Cerebellar nuclear complex (tissue), 1 donor: ENCODE data around the gene SLC2A13.
"Not testable (repeated sequence)": the region's sequence is repeated elsewhere in the genome, so short reads cannot be mapped to it uniquely, and the experiment has no call there.

Source experiments
- DNase-seq, 2 experiments: peaks; one replicate each; lab custom pipeline; 2025; lab: John Stamatoyannopoulos, UW

The SLC2A13 gene

DNA sequence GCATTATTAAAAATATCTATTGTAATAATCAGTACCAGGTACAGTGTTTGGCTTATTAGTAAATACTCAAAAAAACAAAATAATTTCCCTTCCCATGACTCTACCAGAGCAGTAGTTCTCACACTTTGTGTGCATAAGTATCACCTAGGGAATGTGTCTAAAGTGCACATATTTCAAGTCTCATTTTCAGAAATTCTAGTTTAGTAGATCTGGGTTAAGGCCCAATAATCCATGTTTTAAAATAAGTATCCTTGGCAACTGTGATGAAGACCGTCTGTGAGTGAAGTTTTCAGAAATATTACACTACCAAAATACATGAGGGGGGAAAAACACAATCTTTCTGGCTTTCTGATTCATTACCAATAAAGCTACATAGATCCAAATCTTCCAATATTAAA is 237.6 kb downstream of the SLC2A13 start:
- no peak for DNase-seq

DNA sequence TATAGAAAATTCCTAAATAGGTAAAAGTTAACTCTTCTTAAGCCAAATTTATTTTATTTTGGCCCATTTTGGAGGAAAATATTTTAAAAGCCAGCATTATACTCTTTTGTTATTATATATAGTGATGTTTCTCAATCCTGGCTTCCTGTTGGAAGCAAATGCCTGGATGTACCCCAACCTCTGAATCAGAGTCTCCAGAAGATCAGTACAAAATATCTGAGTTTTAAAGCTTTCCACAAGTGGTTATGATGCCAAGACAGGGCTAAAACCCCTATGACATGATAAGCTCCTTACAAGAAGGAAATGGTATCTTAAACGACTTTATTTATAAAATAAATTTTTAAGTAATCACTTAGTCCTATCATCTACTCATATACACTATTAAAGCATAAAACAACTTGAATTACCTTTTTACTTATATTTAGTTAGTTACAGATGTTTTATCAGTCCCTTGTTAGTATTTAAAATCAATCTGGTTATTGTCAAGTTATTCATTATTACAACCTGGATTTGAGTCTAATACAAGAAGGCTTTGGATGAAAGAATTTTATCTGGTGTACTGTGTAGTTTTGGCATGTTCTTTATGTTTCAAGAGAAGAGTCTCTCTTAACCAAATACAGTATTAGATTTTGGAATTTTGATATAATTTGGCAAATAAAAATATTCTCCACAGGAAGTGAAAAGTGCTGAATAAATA is 238.1 kb downstream of the SLC2A13 start:
- DNase-seq: no peak

DNA sequence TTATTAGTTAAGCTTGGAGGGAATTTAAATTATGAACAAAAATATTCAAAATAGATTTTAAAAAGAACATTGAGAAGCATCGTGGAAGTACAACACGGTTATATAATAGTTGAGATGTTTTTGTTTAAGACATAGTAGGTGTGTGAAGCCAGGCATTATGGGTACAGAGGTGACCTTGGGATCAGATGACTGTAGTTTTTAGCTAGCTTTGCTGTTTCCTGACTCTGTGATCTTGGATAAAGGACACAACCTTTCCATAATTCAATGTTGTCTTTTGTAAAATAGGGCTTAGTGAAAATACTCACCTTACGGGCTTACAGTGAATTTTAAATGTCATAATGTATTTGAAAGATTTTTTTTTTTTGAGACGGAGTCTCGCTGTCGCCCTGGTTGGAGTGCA is 239.7 kb downstream of the SLC2A13 start:
- DNase-seq: no peak

DNA sequence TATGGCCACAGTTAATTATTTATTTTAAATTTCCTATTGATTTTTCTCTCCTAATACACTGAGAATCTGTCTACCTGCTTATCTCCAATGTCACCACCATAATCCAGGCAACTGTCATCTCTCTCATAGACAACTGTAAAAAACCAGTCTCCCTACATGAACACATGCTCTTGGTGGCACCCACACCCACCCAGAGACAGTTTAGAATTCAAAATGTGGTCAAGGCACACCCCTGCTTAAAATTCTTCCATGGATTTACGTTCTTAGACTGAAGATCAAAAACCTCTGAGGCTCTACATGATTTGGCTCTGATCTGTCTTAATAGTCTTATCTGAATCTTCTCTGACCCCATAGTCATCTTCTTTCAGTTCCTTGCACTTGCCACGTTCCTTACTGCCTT is 245.2 kb downstream of the SLC2A13 start:
- no peak for DNase-seq

DNA sequence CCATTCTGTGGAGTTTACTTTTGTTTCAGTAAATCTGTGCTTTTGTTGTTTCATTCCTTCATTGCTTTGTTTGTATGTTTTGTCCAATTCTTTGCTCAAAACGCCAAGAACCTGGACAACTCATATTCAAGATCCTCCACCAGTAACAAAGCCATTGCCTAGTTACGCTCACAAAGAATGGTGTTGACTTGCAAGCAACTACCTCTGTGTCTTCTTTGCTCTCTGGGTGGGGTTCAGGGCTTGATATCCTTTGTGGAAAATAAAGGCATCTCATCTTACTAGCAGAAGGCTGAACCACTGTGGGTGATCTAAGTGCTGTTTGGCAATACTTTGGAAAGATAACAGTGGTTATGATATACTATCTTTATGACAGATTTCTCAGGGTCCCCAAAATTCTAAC is 252.9 kb downstream of the SLC2A13 start:
- no peak for DNase-seq

DNA sequence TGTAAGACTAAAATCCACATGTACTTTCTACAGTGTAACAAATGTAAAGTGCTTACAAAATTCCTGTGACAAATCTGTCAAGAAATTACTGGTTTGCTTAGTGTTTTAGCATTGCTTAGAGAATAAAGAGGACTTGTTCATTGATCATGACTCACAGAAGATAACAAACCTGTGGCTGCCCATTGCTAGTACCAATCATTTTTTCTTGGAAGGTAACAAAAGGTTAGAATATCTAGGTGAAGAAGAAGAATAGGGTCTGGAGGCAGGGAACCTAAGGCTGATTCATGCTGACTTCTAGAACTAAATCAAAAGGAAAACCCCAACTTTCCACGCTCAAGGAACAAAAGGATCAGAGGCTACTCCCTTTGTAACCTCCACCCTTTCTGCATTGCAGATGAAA is 253.5 kb downstream of the SLC2A13 start:
- DNase-seq: no peak

DNA sequence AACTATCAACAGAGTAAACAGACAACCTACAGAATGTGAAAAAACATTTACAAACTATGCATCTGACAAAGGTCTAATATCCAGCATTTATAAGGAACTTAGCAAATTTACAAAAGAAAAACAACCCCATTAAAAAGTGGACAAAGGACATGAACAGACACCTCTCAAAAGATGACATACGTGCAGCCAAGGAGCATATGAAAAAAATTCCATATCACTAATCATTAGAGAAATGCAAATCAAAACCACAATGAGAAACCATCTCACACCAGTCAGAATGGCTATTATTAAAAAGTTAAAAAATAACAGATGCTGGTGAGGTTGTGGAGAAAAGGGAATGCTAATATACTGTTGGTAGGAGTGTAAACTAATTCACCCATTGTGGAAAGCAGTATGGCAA is 257.7 kb downstream of the SLC2A13 start:
- DNase-seq: not testable (repeated sequence)

DNA sequence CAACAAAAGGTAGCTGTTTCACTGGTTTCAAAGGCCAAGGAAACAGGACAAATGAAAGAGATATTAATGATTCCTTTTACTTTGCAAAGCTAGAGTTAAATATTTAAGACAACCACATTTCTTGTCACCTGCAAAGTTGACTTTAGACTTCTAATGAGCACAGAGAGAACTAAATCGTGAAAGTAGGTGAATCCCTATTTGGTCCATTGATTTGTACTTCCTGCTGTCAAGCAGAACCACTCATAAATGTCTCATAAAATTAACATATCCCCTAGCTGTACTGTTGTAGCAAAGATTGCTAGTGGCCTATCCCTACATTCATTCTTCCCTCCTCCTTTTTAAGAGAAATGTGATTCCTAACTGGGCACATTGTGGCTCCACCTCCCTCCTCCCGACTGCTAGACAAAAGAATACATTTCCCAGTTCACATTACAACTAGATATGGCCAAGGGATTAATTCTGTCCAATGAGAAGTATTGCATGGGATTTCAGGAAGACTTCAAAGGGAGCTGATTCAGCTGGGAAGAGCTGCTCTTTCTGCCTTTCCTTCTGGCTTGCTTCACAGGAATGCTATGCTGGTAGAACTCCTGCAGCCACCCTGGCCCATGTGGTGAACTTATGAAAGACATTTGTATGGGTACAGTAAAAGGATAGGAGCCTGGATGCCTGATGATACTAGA is 258.8 kb downstream of the SLC2A13 start:
- no peak for DNase-seq

DNA sequence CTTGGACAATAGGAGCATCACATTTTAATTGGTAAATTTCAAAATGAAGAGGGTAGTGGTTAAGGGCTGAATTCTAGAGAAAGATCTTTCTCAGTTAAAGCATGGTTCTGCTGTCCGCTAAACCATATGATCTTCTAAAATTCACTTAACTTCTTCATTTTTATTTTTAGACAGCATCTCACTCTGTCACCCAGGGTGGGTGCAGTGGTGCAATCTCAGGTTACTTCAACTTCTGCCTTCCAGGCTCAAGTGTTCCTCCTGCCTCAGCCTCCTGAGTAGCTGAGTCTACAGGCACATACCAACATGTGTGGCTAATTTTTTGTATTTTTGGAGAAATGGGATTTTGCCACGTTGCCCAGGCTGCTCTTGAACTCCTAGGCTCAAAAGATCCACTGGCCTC is 259.6 kb downstream of the SLC2A13 start:
- no peak for DNase-seq

DNA sequence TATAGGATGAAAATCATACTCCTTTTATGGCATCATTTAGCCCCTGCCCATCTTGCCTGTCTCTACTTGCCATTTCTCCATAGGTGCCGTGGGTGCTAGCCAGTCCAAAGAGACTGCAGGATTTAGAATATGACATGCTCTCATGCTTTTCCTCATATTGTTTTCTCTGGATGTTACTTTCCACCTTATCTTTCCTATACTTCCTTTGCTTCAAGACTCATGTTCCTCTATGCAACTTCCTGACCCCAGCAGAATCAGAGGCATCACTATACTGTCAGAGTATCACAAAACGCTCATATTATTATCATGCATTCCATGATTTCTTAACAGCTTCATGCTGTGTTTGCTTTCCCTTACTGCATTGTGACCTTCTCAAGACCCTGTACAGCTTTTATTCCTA is 265.5 kb downstream of the SLC2A13 start:
- DNase-seq: no peak

DNA sequence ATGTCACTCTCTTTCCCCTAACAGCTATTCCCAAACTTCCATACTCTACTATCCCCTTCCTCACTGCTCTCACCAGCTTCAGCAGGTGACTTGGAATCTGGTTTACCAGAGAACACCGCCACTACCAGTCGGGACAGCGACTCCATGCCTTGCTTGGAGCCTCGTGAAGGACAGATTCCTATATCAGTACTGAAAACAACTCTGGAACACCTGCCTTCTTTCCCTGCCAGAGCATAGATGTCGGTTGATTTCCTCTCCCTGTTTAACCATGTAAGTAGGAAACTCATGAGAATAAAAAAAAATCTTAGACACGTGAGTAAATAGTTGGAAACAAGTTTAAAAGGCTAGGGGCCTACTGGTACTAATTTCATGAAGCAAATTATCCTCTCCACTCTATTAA is 266.8 kb downstream of the SLC2A13 start:
- no peak for DNase-seq

DNA sequence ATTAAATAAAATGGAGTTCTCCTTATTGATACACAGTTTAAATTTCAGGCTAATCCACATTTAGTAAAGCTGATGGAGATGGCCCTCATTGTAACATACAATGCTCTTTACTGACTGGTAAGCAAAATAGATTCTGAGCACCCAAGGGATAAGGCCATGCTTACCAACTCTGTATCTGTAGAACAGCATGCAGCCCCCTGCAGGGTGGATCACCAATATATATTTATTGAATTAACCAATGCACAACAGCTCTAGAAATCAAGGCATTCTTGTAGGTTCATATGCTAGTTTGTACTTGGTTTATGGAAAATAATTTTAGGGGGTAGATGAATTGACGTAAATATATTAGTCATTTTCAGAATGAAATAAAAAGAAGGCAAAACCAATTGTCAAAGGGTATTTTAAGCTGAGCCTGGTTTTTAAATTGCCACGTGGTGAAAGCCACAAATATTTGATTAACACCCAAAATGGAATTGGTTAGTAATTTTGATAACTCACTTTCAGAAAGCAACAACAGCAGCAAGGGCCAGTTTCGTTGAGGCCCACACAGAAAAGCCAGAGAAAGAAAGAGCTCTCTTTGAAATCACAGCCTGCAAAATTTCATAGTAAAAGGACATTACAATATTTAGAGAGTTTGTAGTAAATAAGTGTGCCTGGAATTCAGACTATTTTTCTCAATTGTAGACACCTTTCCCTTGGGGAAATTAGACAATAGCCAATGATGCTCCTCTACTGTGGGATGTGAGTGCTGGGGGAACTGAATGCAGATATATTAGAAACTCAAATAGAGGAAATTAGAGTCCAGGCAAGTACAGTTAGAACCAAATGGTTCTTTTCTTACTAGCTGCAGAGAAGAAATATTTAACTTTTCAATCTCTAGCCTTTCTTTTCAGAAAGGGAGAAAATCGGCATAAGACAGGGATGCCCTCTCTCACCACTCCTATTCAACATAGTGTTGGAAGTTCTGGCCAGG is 270.1 kb downstream of the SLC2A13 start:
- DNase-seq: no peak

DNA sequence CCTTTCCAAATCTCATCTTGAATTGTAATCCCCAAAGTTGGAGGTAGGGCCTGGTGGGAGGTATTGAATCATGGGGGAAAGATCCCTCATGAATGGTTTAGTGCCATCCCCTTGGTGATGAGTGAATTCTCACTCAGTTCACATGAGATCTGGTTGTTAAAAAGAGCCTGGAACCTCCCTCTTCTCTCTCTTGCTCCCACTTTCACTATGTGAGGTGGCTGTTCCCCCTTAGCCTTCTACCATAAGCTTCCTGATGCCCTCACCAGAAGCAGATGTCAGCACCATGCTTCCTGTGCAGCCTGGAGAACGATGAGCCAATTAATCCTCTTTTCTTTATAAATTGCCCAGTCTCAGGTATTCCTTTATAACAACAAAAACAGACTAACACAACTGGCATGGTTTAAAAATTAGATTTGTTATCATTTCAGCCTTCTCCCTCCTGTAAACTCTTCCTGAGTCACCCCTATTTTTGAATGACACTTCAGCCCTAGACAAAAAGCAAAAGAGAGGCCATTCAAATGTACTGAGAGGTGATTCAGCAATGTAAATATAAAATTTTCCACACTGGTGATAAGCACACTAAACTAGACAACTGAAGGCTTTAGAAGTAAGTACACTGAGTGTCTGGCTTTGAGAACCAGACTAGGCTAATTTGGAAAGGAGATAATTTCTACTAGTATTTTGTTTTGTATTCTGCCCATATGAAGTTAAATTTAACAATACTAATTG is 274.1 kb downstream of the SLC2A13 start:
- DNase-seq: no peak

DNA sequence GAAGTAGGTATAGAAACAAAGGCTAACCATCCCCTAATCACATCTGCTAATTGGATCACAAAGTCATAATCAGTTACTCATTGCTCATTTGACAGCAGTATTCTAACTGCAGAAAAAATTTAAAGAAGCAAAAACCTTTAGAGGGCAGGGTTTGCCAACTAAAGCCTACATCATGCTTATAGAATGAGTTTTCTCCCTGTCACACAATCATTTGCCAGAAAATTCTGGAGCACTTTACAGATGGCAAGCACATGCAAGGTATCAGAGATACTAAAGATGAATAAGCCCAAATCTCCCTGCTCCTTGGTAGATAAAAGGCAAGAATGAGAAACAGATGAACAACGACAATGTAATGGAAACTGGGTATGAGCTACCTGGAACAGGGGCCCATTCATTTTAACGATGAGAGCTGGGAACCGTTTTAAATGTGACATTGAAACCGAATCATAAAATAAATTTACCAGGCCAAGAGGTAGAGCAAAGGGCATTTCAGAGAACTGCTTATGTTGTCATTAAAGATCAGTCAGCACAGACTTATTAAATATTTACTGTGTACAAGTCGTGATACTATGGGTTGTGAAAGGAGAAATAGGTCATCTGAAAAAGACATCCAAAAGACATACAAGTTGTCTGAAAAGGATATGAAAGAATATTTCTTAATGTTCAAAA is 274.9 kb downstream of the SLC2A13 start:
- DNase-seq: no peak

DNA sequence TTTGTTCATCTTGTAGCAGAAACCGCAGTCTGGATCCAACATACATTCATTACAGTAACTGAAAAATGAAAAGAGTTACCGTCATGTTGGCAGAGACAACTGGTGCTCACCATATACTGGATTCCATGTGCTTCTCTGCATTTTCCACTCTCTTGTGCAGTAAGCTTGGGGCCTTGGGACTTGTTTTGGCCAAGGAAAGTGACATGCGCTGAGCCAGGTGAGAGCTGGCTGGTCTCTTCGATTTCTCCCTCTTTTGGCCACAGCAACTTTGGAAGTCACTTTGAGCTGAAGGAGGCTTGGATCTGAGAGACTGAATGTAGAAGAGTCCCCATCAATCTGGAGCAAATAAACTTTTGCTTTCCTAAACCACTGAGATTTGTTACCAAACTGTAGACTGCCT is 275.7 kb downstream of the SLC2A13 start:
- no peak for DNase-seq

DNA sequence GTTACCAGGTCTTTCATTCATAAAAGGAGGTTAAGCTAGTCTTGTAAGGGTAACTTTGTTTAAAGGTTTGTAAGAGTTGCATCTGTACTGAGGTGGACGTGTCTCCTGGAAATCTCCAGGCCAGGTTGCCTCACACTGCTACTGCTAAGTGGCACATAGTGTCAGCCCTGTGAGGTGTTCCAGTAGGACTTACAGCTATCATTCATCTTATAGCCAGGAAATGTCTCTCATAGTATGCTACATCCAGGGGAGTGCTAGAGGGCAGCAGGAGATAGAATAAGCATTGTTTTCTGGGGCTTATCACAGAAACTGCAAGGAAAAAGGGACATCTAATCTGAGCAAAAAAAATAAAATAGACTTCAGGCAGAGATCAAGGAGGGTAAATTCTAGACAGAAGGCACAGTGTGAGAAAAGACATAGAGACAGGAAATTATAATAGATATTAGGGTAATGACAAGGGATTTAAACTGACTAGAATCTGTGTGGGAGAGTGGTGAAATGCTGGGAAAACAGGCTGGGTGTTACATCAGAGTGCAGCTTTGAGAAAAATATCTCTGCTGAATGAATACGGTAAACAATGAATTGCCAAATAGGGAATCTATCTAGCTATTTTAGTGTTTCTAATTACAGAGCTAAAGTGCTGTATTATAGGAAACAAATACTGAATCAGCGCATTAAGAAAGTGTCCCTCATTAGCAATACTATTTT is 281.2 kb downstream of the SLC2A13 start:
- no peak for DNase-seq

DNA sequence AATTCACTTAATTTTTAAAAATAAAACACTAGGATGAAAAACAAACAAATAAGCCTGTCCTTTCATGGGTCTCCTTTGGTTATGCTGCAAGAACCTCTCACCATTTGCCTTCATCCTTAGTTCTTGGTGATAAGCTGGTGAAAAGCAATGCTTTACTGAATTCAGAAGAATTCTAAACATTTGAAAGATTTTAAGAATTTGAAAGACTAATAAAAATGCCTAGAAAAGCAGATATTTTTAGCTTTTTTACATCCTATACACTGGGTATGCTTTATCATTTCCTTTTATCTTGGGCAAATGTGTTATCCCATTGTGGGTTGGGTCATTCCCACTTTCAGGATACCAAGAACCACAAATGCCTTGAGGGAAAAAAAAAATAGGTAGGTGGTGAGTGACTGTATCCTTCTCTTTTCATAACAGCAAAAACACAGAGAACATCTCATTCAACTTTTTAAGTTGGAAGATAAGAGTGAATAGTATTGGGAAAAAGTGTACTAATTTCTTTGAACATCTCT is 289.2 kb downstream of the SLC2A13 start:
- DNase-seq: no peak

DNA sequence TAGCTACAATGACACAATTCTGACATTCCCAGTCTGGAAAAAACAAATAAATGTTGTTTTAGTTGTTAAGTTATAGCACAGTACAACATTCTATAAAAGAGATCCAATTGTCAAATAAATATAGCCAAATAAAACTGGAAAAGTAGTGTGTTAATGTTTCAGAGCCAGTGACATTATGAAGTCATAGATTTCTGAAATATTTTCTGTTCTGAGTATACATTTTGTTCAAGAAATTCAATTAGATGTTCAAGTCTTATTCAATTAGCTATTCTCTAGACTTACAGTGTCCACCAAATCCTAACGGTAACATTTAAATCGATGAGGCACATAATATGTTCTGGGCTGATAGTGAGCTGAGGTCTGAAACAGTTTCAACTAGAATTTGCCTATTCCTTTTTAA is 290.1 kb downstream of the SLC2A13 start:
- DNase-seq: no peak

DNA sequence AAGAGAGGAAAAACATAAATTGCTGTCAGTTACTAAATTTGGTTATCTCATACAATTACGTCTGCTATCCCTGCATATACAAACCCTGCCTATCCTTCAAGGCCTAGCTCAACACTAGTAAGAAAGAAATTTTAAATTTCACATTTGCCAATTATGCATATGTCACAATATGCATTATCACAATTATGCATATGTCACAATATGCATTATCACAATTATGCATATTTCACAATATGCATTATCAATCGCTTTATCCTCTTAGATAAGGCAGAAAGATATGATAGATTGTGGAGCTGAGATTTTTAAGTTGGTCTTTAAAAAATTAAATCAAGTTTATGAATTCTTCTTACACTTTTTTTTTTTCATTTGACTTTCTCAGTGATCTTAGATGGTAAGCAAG is 291.3 kb downstream of the SLC2A13 start:
- DNase-seq: no peak

DNA sequence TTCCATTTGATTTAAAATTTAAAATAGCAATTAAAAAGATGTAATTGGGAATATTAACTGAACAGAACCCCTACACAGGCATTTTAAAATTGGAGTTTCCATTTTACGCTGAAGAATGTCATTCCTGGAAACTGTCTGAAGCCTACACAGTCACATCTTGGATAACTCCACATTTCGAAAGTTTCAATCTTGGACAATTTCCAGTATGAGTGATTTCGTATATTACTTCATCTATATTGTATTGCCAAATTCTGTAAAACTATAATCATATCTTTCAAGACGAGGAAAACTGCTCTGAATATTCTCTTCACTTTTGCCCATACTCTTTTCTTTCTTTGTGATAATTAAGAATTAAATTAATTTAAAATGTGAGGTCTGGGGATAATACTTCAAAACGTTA is 292.1 kb downstream of the SLC2A13 start:
- no peak for DNase-seq

DNA sequence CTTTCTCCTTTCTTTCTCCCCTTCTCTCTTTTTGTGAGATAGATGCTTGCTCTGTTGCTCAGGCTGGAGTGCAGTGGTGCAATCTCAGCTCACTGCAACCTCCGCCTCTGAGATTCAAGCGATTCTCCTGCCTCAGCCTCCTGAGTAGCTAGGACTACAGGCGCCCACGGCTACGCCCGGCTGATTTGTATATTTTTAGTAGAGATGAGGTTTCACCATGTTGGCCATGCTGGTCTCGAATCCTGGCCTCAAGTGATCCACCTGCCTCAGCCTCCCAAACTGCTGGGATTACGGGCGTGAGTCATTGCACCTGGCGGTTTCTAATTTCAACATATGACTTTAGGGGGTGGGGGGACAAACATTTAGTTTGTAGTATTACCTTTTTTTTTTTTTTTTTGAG is 293.4 kb downstream of the SLC2A13 start:
- DNase-seq: not testable (repeated sequence)
